KG1 (cell line): ENCODE measurements around the gene CLIC3.
"Not testable (repeated sequence)": the region's sequence is repeated elsewhere in the genome, so short reads cannot be mapped to it uniquely, and the experiment has no call there.

ENCODE experiments used
- DNase-seq: peaks from one replicate; lab custom pipeline; 2025; lab: John Stamatoyannopoulos, UW

Gene CLIC3

DNA sequence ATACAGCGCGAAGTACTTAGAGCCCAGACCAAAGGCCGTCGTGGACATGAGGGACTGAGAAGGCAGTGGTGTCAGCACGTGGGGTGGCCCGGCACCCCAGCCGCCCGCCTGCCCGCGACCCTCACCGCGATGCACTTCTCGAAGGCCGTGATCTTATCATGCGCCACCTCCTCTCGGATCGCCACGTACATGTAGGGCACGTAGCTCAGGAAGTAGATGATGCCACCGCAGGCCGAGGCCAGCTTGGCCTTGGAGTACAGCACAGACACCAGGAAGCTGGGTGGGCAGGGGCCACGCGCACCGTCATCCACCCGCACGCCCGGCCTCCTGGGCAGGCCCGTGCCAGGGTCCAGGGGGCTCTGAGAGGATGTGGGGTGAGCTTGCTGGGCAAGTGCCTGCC is 20.7 kb upstream of the CLIC3 start:
- DNase-seq = no peak

- no peak for DNase-seq
These were observed 20.1 kb upstream of the CLIC3 start for GRCh38 chr9:137016436-137016835.

DNA sequence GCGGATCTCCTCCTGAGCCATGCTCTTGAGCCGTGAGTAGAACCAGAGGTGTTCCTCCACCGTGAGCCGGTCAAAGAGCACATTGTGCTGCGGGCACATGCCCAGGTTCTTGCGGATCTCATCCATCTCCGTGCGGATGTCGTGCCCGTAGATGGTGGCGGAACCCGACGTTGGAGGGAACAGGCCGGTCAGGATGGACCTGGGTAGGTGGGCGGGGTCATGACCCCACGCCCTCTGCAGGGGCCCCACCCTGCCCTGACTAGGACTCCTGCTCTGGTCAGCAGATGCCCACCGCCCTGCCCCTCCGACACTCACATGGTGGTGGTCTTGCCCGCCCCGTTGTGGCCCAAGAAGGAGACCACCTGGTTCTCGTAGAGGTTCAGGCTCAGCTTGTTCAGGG is 19.6 kb upstream of the CLIC3 start:
- DNase-seq = no peak

- no peak for DNase-seq
These were observed 19.2 kb upstream of the CLIC3 start for GRCh38 chr9:137015540-137015930.

DNA sequence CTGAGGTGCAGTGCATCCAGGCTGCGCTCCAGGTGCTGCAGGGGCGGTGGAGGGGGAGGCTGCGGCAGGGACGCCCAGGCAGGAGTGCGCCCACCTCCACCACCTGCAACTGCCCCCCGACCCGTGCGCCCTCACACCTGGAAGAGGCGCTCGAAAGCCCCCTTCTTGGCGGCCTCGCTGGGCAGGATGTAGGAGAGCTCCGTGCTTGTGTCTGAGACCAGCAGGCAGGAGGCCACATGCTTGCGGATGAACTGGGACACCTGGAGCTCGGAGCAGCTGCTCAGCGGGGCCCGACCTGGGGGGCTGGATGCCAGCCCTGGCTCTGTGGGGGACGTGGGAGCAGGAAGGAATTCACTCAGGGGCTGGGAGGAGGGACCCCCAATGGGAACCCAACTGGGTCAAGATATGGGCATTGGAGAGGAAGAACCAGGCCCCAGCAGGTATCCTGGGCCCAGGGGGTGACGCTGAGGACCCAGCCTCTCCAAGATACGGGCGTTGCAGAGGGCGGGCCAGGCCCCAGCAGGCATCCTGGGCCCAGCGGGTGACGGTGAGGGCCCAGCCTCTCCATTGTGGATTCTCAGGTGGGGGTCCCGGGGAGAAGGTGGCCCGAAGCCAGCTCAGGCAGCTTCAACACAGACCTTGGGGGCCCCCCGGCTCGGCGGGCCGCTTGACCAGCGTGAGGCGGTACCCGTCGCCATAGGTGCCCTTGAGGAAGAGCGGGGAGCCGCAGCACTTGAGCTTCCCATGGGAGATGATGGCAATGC is 18.6 kb upstream of the CLIC3 start:
- no peak for DNase-seq

DNA sequence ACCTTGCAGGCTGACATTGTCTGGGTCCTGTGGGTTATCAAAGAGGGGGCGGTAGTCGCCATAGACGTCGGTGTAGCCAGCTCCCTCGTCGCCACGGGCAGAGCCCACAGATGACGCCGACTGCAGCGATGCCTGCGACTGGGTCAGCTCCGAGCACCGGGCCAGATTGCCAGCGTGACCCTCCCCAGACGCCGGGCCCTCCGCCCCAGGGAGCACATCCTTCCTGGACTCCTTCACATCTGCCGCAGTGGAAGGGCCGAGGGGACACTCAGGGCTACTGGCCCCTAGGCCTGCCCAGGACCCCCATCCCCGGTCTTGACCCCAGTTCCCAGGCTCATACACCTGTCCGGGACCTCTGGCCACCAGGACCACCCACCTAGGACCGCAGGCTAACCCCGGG is 17.8 kb upstream of the CLIC3 start:
- DNase-seq = no peak

DNA sequence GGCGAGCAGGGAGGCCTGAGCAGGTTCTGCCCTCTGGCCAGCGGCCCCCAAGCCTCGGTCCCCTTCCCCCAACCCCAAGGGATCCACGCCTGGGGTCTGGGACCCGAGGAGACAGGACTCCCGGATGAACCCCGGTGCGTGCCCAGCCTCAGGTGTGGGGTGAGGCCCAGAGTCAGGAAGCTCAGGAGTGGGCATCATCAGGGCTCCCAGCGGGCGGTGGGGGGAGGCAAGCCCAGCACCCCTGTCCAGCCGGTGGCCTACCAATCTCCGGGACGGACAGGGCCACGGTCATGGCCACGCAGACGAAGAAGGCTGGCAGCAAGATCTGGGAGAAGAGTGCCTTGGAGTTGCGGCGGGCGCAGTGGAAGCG is 17.2 kb upstream of the CLIC3 start:
- DNase-seq = no peak

- no peak for DNase-seq
These were observed 16.6 kb upstream of the CLIC3 start for GRCh38 chr9:137012694-137013570.

- DNase-seq = no peak
These were observed 15.7 kb upstream of the CLIC3 start for GRCh38 chr9:137011907-137012675.

DNA sequence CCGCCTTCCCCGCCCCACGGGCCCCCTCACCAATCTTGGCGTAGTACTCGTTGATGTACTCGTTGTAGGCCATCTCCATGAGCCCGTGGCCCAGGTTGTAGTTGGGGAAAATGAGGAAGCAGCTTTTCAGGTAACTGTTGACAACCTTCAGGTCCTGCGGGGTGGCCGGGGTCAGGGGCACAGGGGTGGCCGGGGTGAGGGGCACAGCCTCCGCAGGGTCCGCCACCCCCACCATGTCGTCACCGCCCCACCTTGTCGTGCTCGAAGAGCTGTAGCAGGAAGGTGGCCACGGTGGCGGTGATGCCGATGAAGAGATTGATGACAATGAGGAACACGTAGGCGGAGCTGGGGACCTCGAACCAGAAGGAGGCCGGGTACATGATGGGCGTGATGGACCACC is 14.8 kb upstream of the CLIC3 start:
- DNase-seq = no peak

DNA sequence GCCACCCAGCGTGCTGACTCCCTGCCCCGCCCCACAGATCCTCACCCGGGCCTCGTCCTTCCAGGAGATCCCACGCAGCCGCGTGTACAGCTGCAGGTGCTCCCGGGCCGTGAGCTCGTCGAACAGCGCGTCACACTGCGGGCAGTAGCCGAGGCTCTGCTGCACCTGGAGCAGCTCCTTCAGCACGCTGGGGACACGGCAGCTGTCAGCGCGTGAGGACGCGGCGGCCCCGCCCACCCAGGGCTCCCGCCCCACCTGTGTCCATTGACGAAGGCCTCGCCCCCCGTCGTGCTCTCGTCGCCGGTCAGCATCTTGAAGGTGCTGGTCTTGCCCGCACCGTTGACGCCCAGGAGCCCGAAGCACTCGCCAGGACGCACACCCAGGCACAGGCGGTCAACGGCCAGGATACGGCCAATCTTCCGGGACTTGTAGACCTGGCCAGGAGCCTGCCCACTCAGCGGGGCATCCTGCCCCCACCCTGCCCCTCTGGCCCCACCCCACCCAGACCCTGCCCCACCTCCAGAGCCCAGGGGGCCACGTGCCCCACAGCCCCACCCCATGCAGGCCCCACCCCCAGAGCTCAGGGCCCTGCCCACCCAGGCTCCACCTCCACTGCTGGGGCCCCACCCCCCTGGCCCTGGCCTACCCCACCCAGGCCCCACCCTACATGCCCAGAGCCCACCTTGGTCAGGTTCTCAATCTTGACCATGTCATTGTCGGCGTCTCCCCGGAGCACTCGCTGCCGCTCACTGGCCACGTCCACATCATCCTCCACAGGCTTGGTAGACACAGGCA is 13.8 kb upstream of the CLIC3 start:
- DNase-seq = no peak

GRCh38 chr9:137009217-137009616 is 12.8 kb upstream of the CLIC3 start:
- no peak for DNase-seq

GRCh38 chr9:137008312-137008711 is 11.9 kb upstream of the CLIC3 start:
- no peak for DNase-seq

DNA sequence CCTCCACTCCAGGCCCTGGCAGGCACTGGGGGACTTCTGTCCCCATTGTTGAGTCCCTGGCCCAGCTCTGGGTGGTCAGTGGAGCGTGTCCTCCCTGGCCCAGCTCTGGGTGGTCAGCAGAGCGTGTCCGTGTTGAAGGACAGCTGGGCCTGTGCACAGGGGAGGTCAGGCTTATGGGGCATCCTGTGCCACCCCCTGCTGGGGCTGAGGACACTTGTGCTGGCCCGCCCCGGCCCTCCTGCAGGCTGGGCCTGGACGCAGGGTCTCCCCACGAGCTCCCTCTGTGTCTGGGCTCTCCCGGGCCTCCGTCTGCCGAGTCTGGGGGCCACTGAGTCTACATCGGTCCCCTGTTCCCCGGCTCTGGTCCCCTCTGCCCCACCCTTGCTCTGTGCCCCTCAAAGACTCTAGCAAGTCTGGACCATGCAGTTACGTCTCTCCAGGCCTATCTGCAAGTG is 11.5 kb upstream of the CLIC3 start:
- no peak for DNase-seq

DNA sequence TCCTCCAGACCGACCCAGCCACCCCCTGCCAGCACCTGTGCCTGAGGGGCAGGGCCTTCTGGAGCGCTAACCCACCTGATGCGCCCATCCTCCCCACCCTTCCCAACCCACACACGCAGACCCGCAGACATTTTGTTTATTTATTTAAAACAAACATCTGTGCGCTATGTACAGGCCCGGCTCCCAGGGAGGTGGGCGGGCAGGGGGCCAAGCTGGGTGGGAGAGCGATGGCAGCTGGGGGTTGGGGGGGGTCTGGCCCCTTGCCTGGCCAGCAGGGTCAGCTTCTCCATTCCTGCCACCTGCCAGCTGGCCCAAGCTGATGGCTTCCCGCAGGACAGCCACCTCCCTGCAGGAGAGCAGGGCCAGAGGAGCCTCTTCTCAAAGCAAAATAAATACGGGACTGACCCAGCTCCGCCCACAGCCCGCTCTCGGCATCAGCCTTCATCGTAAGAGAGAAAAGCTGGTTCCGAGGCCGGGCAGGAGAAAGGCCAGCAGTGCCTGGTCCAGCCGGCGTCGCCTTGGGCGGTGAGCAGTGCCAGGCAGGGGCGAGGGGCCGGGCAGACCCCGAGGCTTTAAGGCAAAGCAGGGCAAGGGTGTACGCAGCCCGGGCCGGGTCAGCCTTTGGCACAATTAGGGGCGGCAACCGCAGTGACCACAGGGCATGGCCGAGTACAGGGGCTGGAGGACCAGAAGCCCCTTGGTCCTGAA is 10.9 kb upstream of the CLIC3 start:
- DNase-seq = no peak

GRCh38 chr9:137006116-137007003 is 10.0 kb upstream of the CLIC3 start:
- DNase-seq = no peak

DNA sequence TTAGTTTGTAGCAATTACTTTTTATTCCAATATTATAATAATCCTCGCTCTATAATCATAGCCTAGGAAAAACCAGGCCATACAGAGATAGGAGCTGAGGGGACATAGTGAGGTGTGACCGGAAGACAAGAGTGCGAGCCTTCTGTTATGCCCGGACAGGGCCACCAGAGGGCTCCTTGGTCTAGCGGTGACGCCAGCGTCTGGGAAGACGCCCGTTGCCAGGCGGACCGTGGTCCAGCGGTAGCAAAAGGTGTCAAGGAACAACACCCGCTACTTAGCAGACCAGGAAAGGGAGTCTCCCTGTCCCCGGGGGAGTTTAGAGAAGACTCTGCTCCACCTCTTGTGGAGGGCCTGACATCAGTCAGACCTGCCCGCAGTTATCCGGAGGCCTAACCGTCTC is 7.9 kb upstream of the CLIC3 start:
- DNase-seq = not testable (repeated sequence)

GRCh38 chr9:137002646-137003041 is 6.3 kb upstream of the CLIC3 start:
- no peak for DNase-seq

GRCh38 chr9:137001857-137002645 is 5.7 kb upstream of the CLIC3 start:
- DNase-seq = no peak
